PC-9 (cell line): ENCODE results near the gene PRAMEF20. TPM values are rescaled to one million over a fixed set of nuclear protein-coding genes. Genes with fewer than 3 reads are reported as not detected.

Experiments used
- BruUV-seq: library from RNA; stranded (reverse); fragments of 400-500 nt; replicated peaks from 2 replicates; lab custom pipeline; 2021; lab: Mats Ljungman, UMichigan
- CTCF ChIA-PET: fragments of 300-600 bp; sonication (Branson Sonifier 250); formaldehyde crosslinking; loops from one replicate; lab custom pipeline; 2022; ENCODE audit warnings: antibody characterized with exemption; lab: Charles Lee
- POLR2A ChIA-PET: fragments of 300-600 bp; sonication (Branson Sonifier 250); formaldehyde crosslinking; loops from one replicate; lab custom pipeline; 2022; ENCODE audit warnings: antibody characterized with exemption; ENCODE audit not compliant: unreplicated experiment; lab: Charles Lee
- DNase-seq, 2 experiments: peaks; one replicate each; pipeline versions ENCODE4 v3.0.0 to v3.0.0-alpha.2; 2015 to 2022; ENCODE audit warnings: mixed read lengths in 1 of 2
- H2AFZ ChIP-seq: fragments of 200-600 bp; sonication (generic); 2 replicates; pipeline ENCODE4 v1.8.1; 2017; ENCODE audit warnings: antibody characterized with exemption
- H3F3A ChIP-seq: fragments of 200-600 bp; sonication (generic); 2 replicates; pipeline ENCODE4 v1.8.1; 2017; ENCODE audit warnings: antibody characterized with exemption, mild to moderate bottlenecking, low read depth; ENCODE audit not compliant: insufficient read depth
- H3K27ac ChIP-seq: fragments of 200-600 bp; sonication (generic); 2 replicates; pipeline ENCODE4 v1.6.1; 2016; ENCODE audit warnings: mixed run types
- H3K27me3 ChIP-seq: fragments of 200-600 bp; sonication (generic); 2 replicates; pipeline ENCODE4 v1.6.1; 2016; ENCODE audit warnings: low read depth, mixed run types; ENCODE audit not compliant: insufficient read depth
- H3K36me3 ChIP-seq: fragments of 200-600 bp; sonication (generic); 2 replicates; pipeline ENCODE4 v1.6.1; 2016; ENCODE audit warnings: low read depth, mixed run types
- H3K4me1 ChIP-seq: fragments of 200-600 bp; sonication (generic); replicated peaks from 2 replicates; pipeline ENCODE4 v1.6.1; 2016; ENCODE audit warnings: mixed run types; ENCODE audit not compliant: insufficient read depth
- H3K4me2 ChIP-seq: fragments of 200-600 bp; sonication (generic); 2 replicates; pipeline ENCODE4 v1.6.1; 2017; ENCODE audit warnings: mixed run types
- H3K4me3 ChIP-seq: fragments of 200-600 bp; sonication (generic); 2 replicates; pipeline ENCODE4 v1.6.1; 2016; ENCODE audit warnings: mixed run types
- H3K79me2 ChIP-seq: fragments of 200-600 bp; sonication (generic); 2 replicates; pipeline ENCODE4 v1.6.1; 2017; ENCODE audit warnings: low read depth, mixed run types
- H3K9me2 ChIP-seq: fragments of 200-600 bp; sonication (generic); 2 replicates; pipeline ENCODE4 v1.8.1; 2017; ENCODE audit warnings: mild to moderate bottlenecking; ENCODE audit not compliant: insufficient read depth
- H3K9me3 ChIP-seq: fragments of 200-600 bp; sonication (generic); 2 replicates; pipeline ENCODE4 v1.8.1; 2016; ENCODE audit warnings: low read depth; ENCODE audit not compliant: insufficient read depth
- H4K20me1 ChIP-seq: fragments of 200-600 bp; sonication (generic); 2 replicates; pipeline ENCODE4 v1.8.1; 2017; ENCODE audit not compliant: insufficient read depth
- CTCF ChIP-seq: fragments of 200-600 bp; sonication (generic); conservative IDR thresholded peaks from 2 replicates; pipeline ENCODE4 v1.6.1; 2017; ENCODE audit warnings: mixed run types, antibody characterized with exemption, mild to moderate bottlenecking, moderate library complexity
- EZH2 ChIP-seq: fragments of 200-600 bp; sonication (generic); IDR thresholded peaks from 2 replicates; pipeline ENCODE4 v1.8.0; 2017; ENCODE audit warnings: antibody characterized with exemption, low read depth
- intact Hi-C: fragments of 100-400 bp; cut with micrococcal nuclease; formaldehyde crosslinking; loops from one replicate; pipeline ENCODE4 v1.10.0; 2022; ENCODE audit not compliant: unreplicated experiment
- total RNA-seq: library from RNA; stranded (reverse); gene quantifications from 2 replicates; pipeline ENCODE4 v1.2.3, GENCODE V29; 2021

Gene PRAMEF20
- total RNA-seq, 1 experiment from 2014 or later, result not detected

GRCh38 chr1:13461977-13462376 is 51.7 kb downstream of the PRAMEF20 start:
- POLR2A ChIA-PET, result no interaction called here

GRCh38 chr1:13462682-13463081 is 52.4 kb downstream of the PRAMEF20 start:
- Histone ChIP-seq H2AFZ (no peak overlapping the region), H3K36me3 (no peaks in the 10 kb centered on the region), H3K4me2 (no peak overlapping the region), H3K4me3 (no peak overlapping the region), H4K20me1 (no peaks in the 10 kb centered on the region), H3K27me3 (peaks cover 33% of the 10 kb centered on the region), H3F3A (no peaks in the 10 kb centered on the region), H3K79me2 (no peaks in the 10 kb centered on the region), H3K9me3 (no peaks in the 10 kb centered on the region), H3K4me1 (no peaks in the 10 kb centered on the region), H3K9me2 (no peaks in the 10 kb centered on the region), H3K27ac (no peak overlapping the region)
- BruUV-seq, result no TSS peak
- no peak for DNase-seq
- CTCF ChIA-PET, result no interaction called here
- no peak for TF ChIP-seq EZH2
- no peak for TF ChIP-seq CTCF
- intact Hi-C loops, result no loop called here
- POLR2A ChIA-PET, result no interaction called here

More at GRCh38 chr1:13461977-13462376, 51.7 kb downstream of the PRAMEF20 start:
- Histone ChIP-seq H3K4me2 (no peak overlapping the region), H2AFZ (no peak overlapping the region), H4K20me1 (no peaks in the 10 kb centered on the region), H3K79me2 (no peaks in the 10 kb centered on the region), H3K27me3 (peaks cover 33% of the 10 kb centered on the region), H3K9me2 (no peaks in the 10 kb centered on the region), H3F3A (no peaks in the 10 kb centered on the region), H3K4me1 (no peaks in the 10 kb centered on the region), H3K36me3 (no peaks in the 10 kb centered on the region), H3K4me3 (no peak overlapping the region), H3K9me3 (no peaks in the 10 kb centered on the region), H3K27ac (no peak overlapping the region)
- TF ChIP-seq EZH2, result no peak
- no peak for TF ChIP-seq CTCF
- BruUV-seq, result no TSS peak
- CTCF ChIA-PET, result no interaction called here
- DNase-seq, result no peak
- intact Hi-C loops, result no loop called here

GRCh38 chr1:13465515-13465914 is 55.3 kb downstream of the PRAMEF20 start:
- intact Hi-C loops, result no loop called here

More at GRCh38 chr1:13465515-13465914, 55.3 kb downstream of the PRAMEF20 start:
- H3K79me2 ChIP-seq, result no peaks in the 10 kb centered on the region
- no peaks in the 10 kb centered on the region for H4K20me1 ChIP-seq
- TF ChIP-seq EZH2 (no peak), CTCF (no peak)
- no peak overlapping the region for H3K4me3 ChIP-seq
- no peaks in the 10 kb centered on the region for H3F3A ChIP-seq
- no peaks in the 10 kb centered on the region for H3K9me3 ChIP-seq
- CTCF ChIA-PET, result no interaction called here
- H2AFZ ChIP-seq, result no peak overlapping the region
- no peak for DNase-seq
- BruUV-seq, result no TSS peak
- H3K36me3 ChIP-seq, result no peaks in the 10 kb centered on the region
- H3K4me2 ChIP-seq, result no peak overlapping the region
- no peaks in the 10 kb centered on the region for H3K9me2 ChIP-seq
- no peaks in the 10 kb centered on the region for H3K4me1 ChIP-seq
- peaks cover 30% of the 10 kb centered on the region for H3K27me3 ChIP-seq
- H3K27ac ChIP-seq, result no peak overlapping the region
- POLR2A ChIA-PET, result no interaction called here
